ENCODE measurements around the gene HERC2.
"Not testable (repeated sequence)": the region's sequence is repeated elsewhere in the genome, so short reads cannot be mapped to it uniquely, and the experiment has no call there.

Gene HERC2

DNA sequence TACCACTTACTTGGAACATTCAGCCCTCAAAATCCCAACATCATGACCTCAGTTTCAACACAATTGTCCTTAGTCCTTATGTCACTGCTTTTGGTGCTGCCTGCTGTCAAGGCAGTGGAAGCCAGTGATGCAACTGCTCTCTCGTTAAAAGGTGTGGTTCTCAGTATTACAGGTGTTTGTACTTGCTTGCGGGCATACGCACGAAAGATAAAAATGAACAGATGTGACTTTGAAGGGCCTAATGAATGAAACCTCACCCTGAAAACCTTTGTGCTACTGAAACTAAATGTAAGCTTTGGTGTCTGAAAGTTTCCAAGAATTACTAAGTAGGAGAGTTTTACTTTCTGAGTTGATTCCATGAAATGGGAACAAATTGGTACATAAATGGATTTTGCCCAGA, 25.2 kb downstream of the HERC2 start:
- H3K4me1 ChIP-seq; intact Hi-C loops (cut with DNase I; ENCODE audit: low total_unique reads); H3K27ac ChIP-seq; DNase-seq; H3K9me3 ChIP-seq; H3K4me3 ChIP-seq; H3K27me3 ChIP-seq: not testable (repeated sequence)
- peaks cover 5 to 17% (median 9%) of the 10 kb centered on the region in 3 donors for H3K36me3 ChIP-seq

DNA sequence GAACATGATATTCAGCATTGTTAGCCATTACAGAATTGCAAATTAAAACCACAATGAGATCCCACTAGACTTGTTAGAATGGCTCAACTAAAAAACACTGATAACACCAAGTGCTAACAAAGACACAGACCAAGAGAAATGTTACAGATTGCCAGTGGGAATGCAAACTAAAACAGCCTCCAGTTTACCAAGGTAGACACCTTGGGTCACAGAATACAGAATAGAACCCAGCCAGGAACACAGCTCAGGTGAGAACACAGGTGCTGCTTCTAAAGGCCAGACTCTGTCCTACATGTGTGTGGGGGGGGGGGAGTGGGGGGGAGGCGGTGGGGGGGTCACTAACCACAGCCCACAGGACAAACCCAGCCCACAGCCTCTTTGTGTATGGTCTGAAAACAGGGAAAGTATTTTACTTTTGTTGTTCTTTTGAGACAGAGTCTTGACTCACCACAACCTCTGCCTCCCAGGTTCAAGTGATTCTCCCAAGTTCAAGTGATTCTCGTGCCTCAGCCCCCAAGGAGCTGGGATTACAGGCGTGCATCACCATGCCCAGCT, 26.9 kb downstream of the HERC2 start:
- H3K4me3 ChIP-seq; intact Hi-C loops (cut with DNase I; ENCODE audit: low total_unique reads); H3K4me1 ChIP-seq; H3K27ac ChIP-seq; H3K9me3 ChIP-seq; DNase-seq; H3K27me3 ChIP-seq: not testable (repeated sequence)
- peaks cover 17 to 32% (median 24%) of the 10 kb centered on the region in 3 donors for H3K36me3 ChIP-seq

DNA sequence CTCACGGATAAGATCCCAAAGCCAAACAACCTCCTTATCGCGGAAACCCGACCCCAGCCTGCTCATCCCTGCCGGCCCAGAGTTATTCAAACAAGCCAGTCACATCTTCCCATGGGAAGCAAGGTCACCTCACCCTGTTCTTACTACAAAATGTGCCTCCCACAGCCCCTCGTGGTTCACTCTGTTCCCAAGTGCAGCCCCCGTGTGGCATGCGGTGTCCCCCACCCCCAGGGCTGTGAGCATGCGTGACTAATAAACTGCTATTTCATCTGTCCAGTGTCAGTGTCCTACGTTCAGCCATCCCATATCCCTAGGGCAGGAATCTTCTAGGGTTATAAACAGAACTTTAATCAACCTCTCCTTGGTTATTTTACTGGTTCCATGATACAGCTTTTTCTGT, 27.4 kb downstream of the HERC2 start:
- H3K9me3 ChIP-seq; H3K27ac ChIP-seq; H3K27me3 ChIP-seq; H3K4me3 ChIP-seq; H3K4me1 ChIP-seq; DNase-seq; intact Hi-C loops (cut with DNase I; ENCODE audit: low total_unique reads): not testable (repeated sequence)
- peaks cover 22 to 37% (median 29%) of the 10 kb centered on the region in 3 donors for H3K36me3 ChIP-seq

DNA sequence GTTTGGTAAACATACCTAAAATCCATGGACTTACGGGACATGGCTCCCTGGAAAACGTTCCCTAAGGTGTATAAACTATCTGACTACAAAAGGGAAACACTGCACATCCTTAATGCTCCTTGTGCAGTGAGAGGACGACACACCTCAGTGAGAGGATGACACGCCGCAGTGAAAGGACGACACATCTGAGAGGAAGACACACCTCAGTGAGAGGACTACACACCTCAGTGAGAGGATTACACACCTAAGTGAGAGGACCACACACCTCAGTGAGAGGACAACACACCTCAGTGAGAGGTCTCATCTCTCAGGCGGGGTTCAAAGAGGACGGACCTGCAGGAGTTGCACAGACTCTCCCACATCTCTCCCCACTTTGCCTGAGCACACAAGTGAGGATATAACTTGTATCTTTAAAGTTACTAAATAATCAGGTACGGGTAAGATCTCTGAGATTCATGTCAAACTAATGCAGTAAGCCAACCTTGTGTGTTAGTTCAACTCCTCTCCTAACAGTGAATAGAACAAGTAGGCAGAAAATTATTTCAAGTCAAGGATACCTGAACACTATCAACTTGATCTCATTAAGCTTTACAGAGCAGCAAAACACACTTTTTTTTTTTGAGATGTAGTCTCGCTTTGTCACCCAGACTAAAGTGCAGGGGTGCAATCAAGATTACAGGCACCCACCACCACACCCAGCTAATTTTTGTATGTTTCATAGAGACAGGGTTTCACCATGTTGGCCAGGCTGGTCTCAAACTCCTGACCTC, 32.1 kb downstream of the HERC2 start:
- H3K27ac ChIP-seq: no peak overlapping the region
- H3K4me3 ChIP-seq: no peak overlapping the region
- H3K36me3 ChIP-seq: peaks cover 27 to 39% (median 36%) of the 10 kb centered on the region in 3 donors

DNA sequence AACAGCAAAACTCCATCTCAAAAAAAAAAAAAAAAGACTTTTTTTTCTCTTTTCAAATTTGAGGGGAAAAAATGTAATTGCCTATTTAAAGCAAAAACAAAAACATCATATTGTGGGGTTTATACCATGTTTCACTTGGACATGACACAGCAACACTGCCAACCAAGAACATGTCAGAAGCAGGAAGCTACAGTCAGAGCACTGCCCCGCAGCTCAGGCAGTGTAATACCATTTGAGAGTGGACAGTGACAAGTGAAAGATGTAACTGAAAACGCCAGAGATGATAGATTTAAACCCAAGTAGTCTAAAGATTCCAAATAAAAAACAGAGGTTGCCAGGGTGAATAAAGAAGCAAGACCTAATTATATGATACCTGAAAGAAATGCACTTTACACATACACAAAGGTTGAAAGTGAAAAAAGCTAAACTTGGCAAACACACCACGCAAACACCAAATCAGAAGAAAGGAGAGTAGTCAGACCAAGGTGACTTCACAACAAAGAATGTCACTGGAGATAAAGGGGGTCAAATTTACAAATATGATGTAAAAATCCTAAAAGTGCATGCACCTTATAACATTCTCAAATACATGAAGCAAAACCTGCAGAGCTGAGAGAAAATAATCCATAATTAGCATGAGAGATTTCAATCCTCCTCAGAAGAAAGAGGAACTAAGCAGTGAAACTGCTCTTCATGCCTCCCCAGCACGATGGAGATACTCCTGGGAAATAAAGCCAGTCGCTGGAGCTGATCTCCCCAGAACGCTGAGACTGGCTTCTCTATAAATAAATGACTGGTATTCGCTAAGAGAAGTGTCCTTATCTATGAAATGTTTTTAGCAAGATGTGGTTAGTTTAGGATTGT, 32.9 kb downstream of the HERC2 start:
- intact Hi-C loops (cut with DNase I; ENCODE audit: low total_unique reads): not testable (repeated sequence)

More for the DNA sequence above, 32.1 kb downstream of the HERC2 start:
- H3K27me3 ChIP-seq: no peaks in the 10 kb centered on the region
- H3K4me1 ChIP-seq: no peaks in the 10 kb centered on the region
- DNase-seq: no peak
- peaks cover 0 to 5% (median 0%) of the 10 kb centered on the region in 3 donors for H3K9me3 ChIP-seq
- TF ChIP-seq, protein P1, sequence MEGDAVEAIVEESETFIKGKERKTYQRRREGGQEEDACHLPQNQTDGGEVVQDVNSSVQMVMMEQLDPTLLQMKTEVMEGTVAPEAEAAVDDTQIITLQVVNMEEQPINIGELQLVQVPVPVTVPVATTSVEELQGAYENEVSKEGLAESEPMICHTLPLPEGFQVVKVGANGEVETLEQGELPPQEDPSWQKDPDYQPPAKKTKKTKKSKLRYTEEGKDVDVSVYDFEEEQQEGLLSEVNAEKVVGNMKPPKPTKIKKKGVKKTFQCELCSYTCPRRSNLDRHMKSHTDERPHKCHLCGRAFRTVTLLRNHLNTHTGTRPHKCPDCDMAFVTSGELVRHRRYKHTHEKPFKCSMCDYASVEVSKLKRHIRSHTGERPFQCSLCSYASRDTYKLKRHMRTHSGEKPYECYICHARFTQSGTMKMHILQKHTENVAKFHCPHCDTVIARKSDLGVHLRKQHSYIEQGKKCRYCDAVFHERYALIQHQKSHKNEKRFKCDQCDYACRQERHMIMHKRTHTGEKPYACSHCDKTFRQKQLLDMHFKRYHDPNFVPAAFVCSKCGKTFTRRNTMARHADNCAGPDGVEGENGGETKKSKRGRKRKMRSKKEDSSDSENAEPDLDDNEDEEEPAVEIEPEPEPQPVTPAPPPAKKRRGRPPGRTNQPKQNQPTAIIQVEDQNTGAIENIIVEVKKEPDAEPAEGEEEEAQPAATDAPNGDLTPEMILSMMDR (IDR thresholded peaks at IDR 0.05): no peak
- intact Hi-C loops (cut with DNase I; ENCODE audit: low total_unique reads): no loop called here

DNA sequence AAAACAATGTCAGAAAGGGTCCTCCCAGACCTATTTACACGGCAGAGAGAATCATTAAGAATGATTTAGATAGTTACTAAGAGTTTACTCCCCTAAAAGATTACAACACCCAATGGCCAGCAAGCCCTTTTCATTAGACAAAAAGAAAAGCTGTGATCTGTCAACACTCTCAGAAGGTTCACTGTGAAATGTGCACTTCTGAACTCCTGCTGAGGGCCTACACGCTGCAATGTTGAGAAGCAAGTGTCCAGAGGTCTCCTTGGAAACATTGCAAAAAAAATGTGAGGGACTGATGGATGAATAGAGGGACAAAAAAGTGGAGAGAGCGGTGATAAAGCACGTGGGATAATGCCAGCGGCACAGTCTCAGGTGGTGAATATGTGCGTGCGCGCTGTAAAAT, 35.3 kb downstream of the HERC2 start:
- not testable (repeated sequence) for H3K27ac ChIP-seq
- peaks cover 27 to 32% (median 29%) of the 10 kb centered on the region in 3 donors for H3K36me3 ChIP-seq

More for the DNA sequence above, 32.9 kb downstream of the HERC2 start:
- not testable (repeated sequence) for H3K9me3 ChIP-seq, H3K4me1 ChIP-seq, H3K4me3 ChIP-seq, H3K27ac ChIP-seq, H3K27me3 ChIP-seq, DNase-seq
- H3K36me3 ChIP-seq: peaks cover 27 to 39% (median 36%) of the 10 kb centered on the region in 3 donors

DNA sequence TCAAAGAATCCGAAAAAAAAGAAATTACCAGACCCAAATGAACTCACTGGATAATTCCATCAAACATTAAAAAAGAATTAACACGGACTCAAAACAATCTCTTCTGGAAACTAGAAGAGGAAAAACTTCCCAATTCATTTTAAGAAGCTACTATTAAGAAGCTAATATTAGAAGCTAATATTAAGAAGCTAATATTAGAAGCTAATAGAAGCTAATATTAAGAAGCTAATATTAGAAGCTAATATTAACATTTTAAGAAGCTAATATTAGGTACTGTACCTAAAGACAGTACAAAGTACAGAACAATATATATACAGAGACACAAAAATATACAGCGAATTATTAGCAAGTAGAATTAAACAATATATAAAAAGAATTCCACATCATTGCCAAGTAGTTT, 35.9 kb downstream of the HERC2 start:
- no peak overlapping the region for H3K4me3 ChIP-seq
- H3K36me3 ChIP-seq: peaks cover 23 to 27% (median 26%) of the 10 kb centered on the region in 3 donors
- TF ChIP-seq, protein P1 (IDR thresholded peaks at IDR 0.05): no peak
- H3K9me3 ChIP-seq: peaks cover 0 to 5% (median 0%) of the 10 kb centered on the region in 3 donors
- no peaks in the 10 kb centered on the region for H3K27me3 ChIP-seq
- no peaks in the 10 kb centered on the region for H3K4me1 ChIP-seq
- H3K27ac ChIP-seq: no peak overlapping the region
- intact Hi-C loops (cut with DNase I; ENCODE audit: low total_unique reads): no loop called here
- DNase-seq: no peak

More for the DNA sequence above, 35.3 kb downstream of the HERC2 start:
- H3K4me1 ChIP-seq; intact Hi-C loops (cut with DNase I; ENCODE audit: low total_unique reads); H3K9me3 ChIP-seq; H3K4me3 ChIP-seq; H3K27me3 ChIP-seq; DNase-seq: not testable (repeated sequence)

DNA sequence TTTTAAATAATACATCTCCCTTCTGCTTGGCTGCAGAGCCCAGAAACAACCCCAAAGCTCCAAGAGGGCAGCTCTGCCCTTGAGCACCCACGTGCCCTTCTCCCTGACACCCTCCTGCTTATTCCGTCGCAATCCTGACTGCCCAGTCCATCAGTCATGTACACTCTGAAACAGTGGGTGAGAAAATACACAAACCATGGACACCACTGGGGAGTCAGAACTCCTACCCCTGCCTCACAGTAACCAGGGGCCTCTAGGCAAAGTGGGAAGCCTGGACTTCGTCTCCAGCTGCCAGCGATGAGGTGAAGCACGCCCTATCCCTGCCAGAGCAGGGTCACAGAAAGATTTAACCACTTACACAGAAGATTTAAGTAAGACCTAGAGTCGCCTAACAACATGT, 40.1 kb downstream of the HERC2 start:
- H3K4me3 ChIP-seq: no peak overlapping the region
- H3K36me3 ChIP-seq: peaks cover 18 to 46% (median 31%) of the 10 kb centered on the region in 3 donors
- TF ChIP-seq, protein P1 (IDR thresholded peaks at IDR 0.05): no peak
- H3K4me1 ChIP-seq: no peaks in the 10 kb centered on the region
- no peak overlapping the region for H3K27ac ChIP-seq
- no peak for DNase-seq
- no peaks in the 10 kb centered on the region for H3K27me3 ChIP-seq
- no peaks in the 10 kb centered on the region for H3K9me3 ChIP-seq
- intact Hi-C loops (cut with DNase I; ENCODE audit: low total_unique reads): no loop called here

All from tibial artery (tissue), 4 donors.